Measurements from ENCODE around the gene DOHH.
"Not testable (repeated sequence)": the region's sequence is repeated elsewhere in the genome, so short reads cannot be mapped to it uniquely, and the experiment has no call there.

Gene DOHH

GRCh38 chr19:3518659-3519058 lies 18.2 kb upstream of the DOHH start:
- Mint-ChIP-seq H3K27me3 (no peaks in the 10 kb centered on the region), H3K36me3 (peaks cover 10% of the 10 kb centered on the region), H3K9me3 (no peaks in the 10 kb centered on the region), H3K27ac (peak overlapping the region; percentile 31), H3K4me1 (peaks cover 29% of the 10 kb centered on the region), H3K4me3 (no peak overlapping the region)
- ATAC-seq (ENCODE audit: low read depth) (no peak), DNase-seq (ENCODE audit: low spot score in 2 of 2) (no peak)

- peaks cover 30% of the 10 kb centered on the region for H3K4me1 Mint-ChIP-seq
These were observed 17.8 kb upstream of the DOHH start for GRCh38 chr19:3518255-3518654.

GRCh38 chr19:3517638-3518037 lies 17.2 kb upstream of the DOHH start:
- Mint-ChIP-seq H3K36me3 (peaks cover 10% of the 10 kb centered on the region), H3K27me3 (no peaks in the 10 kb centered on the region), H3K4me3 (no peak overlapping the region), H3K27ac (no peak overlapping the region), H3K4me1 (peaks cover 30% of the 10 kb centered on the region), H3K9me3 (no peaks in the 10 kb centered on the region)
- ATAC-seq (ENCODE audit: low read depth) (no peak), DNase-seq (ENCODE audit: low spot score in 2 of 2) (no peak)

More at GRCh38 chr19:3518255-3518654, 17.8 kb upstream of the DOHH start:
- no peak for DNase-seq (ENCODE audit: low spot score in 2 of 2)
- no peaks in the 10 kb centered on the region for H3K27me3 Mint-ChIP-seq
- no peak overlapping the region for H3K4me3 Mint-ChIP-seq
- peak overlapping the region; percentile 31 for H3K27ac Mint-ChIP-seq
- no peak for ATAC-seq (ENCODE audit: low read depth)
- no peaks in the 10 kb centered on the region for H3K9me3 Mint-ChIP-seq
- H3K36me3 Mint-ChIP-seq = peaks cover 10% of the 10 kb centered on the region

- ATAC-seq (ENCODE audit: low read depth) (peak; percentile 92), DNase-seq (ENCODE audit: low spot score in 2 of 2) (peak; percentile 58 to 62)
- Mint-ChIP-seq H3K4me1 (peaks cover 30% of the 10 kb centered on the region), H3K27ac (peak overlapping the region; percentile 87), H3K4me3 (peak overlapping the region; percentile 8), H3K27me3 (no peaks in the 10 kb centered on the region), H3K36me3 (peaks cover 9% of the 10 kb centered on the region), H3K9me3 (no peaks in the 10 kb centered on the region)
These were observed 16.3 kb upstream of the DOHH start for GRCh38 chr19:3516675-3517207.

- Mint-ChIP-seq H3K9me3 (no peaks in the 10 kb centered on the region), H3K36me3 (peaks cover 7% of the 10 kb centered on the region), H3K4me1 (peaks cover 28% of the 10 kb centered on the region), H3K27me3 (no peaks in the 10 kb centered on the region), H3K27ac (peak overlapping the region; percentile 87), H3K4me3 (no peak overlapping the region)
- no peak for ATAC-seq (ENCODE audit: low read depth)
- DNase-seq (ENCODE audit: low spot score in 2 of 2) = no peak
These were observed 15.5 kb upstream of the DOHH start for GRCh38 chr19:3515891-3516422.

- H3K4me3 Mint-ChIP-seq = no peak overlapping the region
- no peaks in the 10 kb centered on the region for H3K27me3 Mint-ChIP-seq
- peaks cover 6% of the 10 kb centered on the region for H3K36me3 Mint-ChIP-seq
- no peaks in the 10 kb centered on the region for H3K9me3 Mint-ChIP-seq
- ATAC-seq (ENCODE audit: low read depth) (no peak), DNase-seq (ENCODE audit: low spot score in 2 of 2) (no peak)
- H3K4me1 Mint-ChIP-seq = peaks cover 27% of the 10 kb centered on the region
- peak overlapping the region; percentile 6 for H3K27ac Mint-ChIP-seq
These were observed 14.5 kb upstream of the DOHH start for GRCh38 chr19:3514930-3515329.

- Mint-ChIP-seq H3K9me3 (no peaks in the 10 kb centered on the region), H3K36me3 (peaks cover 7% of the 10 kb centered on the region), H3K4me1 (peaks cover 33% of the 10 kb centered on the region), H3K27ac (no peak overlapping the region), H3K27me3 (no peaks in the 10 kb centered on the region), H3K4me3 (no peak overlapping the region)
- ATAC-seq (ENCODE audit: low read depth) (no peak), DNase-seq (ENCODE audit: low spot score in 2 of 2) (no peak)
These were observed 13.0 kb upstream of the DOHH start for GRCh38 chr19:3513229-3514140.

- no peaks in the 10 kb centered on the region for H3K9me3 Mint-ChIP-seq
- no peak overlapping the region for H3K4me3 Mint-ChIP-seq
- ATAC-seq (ENCODE audit: low read depth) (no peak), DNase-seq (ENCODE audit: low spot score in 2 of 2) (no peak)
- H3K36me3 Mint-ChIP-seq = peaks cover 7% of the 10 kb centered on the region
- H3K4me1 Mint-ChIP-seq = peaks cover 33% of the 10 kb centered on the region
- H3K27ac Mint-ChIP-seq = no peak overlapping the region
- no peaks in the 10 kb centered on the region for H3K27me3 Mint-ChIP-seq
These were observed 12.2 kb upstream of the DOHH start for GRCh38 chr19:3512562-3513228.

GRCh38 chr19:3511506-3512251 lies 11.2 kb upstream of the DOHH start:
- H3K36me3 Mint-ChIP-seq = peaks cover 7% of the 10 kb centered on the region
- H3K27me3 Mint-ChIP-seq = no peaks in the 10 kb centered on the region
- H3K27ac Mint-ChIP-seq = no peak overlapping the region
- no peak for ATAC-seq (ENCODE audit: low read depth)
- H3K9me3 Mint-ChIP-seq = no peaks in the 10 kb centered on the region
- peaks cover 37% of the 10 kb centered on the region for H3K4me1 Mint-ChIP-seq
- DNase-seq (ENCODE audit: low spot score in 2 of 2) = no peak
- H3K4me3 Mint-ChIP-seq = no peak overlapping the region

- Mint-ChIP-seq H3K27me3 (no peaks in the 10 kb centered on the region), H3K4me1 (peaks cover 32% of the 10 kb centered on the region), H3K9me3 (no peaks in the 10 kb centered on the region), H3K4me3 (no peak overlapping the region), H3K27ac (no peak overlapping the region), H3K36me3 (peaks cover 7% of the 10 kb centered on the region)
- DNase-seq (ENCODE audit: low spot score in 2 of 2) (no peak), ATAC-seq (ENCODE audit: low read depth) (no peak)
These were observed 10.3 kb upstream of the DOHH start for GRCh38 chr19:3510727-3511126.

- Mint-ChIP-seq H3K27ac (peak overlapping the region; percentile 6), H3K9me3 (no peaks in the 10 kb centered on the region), H3K4me1 (peaks cover 35% of the 10 kb centered on the region), H3K4me3 (peak overlapping the region; percentile 28), H3K36me3 (peaks cover 7% of the 10 kb centered on the region), H3K27me3 (no peaks in the 10 kb centered on the region)
- ATAC-seq (ENCODE audit: low read depth) = no peak
- DNase-seq (ENCODE audit: low spot score in 2 of 2) = no peak
These were observed 9.1 kb upstream of the DOHH start for GRCh38 chr19:3509566-3509989.

GRCh38 chr19:3508771-3509535 lies 8.5 kb upstream of the DOHH start:
- H3K4me3 Mint-ChIP-seq = peak overlapping the region; percentile 28
- no peaks in the 10 kb centered on the region for H3K27me3 Mint-ChIP-seq
- H3K27ac Mint-ChIP-seq = peak overlapping the region; percentile 6
- H3K36me3 Mint-ChIP-seq = peaks cover 7% of the 10 kb centered on the region
- H3K4me1 Mint-ChIP-seq = peaks cover 31% of the 10 kb centered on the region
- DNase-seq (ENCODE audit: low spot score in 2 of 2) (no peak), ATAC-seq (ENCODE audit: low read depth) (no peak)
- no peaks in the 10 kb centered on the region for H3K9me3 Mint-ChIP-seq

- not testable (repeated sequence) for ATAC-seq (ENCODE audit: low read depth); H3K36me3 Mint-ChIP-seq; H3K9me3 Mint-ChIP-seq; H3K27ac Mint-ChIP-seq; H3K27me3 Mint-ChIP-seq; DNase-seq (ENCODE audit: low spot score in 2 of 2)
- H3K4me3 Mint-ChIP-seq = peak overlapping the region; percentile 21
- H3K4me1 Mint-ChIP-seq = peaks cover 28% of the 10 kb centered on the region
These were observed 7.7 kb upstream of the DOHH start for GRCh38 chr19:3508121-3508661.
